HepG2 (cell line): ENCODE data around the gene HTR1D. TPM values are rescaled to one million over a fixed set of nuclear protein-coding genes. Genes with fewer than 3 reads are reported as not detected.

Experiments
- BCL6 ChIP-seq: IDR thresholded peaks from 2 replicates; pipeline ENCODE4 v1.6.1; 2016; ENCODE audit warnings: missing genetic modification reagents, missing compliant biosample characterization
- CC2D1A ChIP-seq: sonication (generic); formaldehyde crosslinking; IDR thresholded peaks from 2 replicates; pipeline ENCODE4 v1.8.1; 2023; ENCODE audit warnings: mild to moderate bottlenecking, missing genetic modification reagents
- GMEB1 ChIP-seq: sonication (generic); formaldehyde crosslinking; IDR thresholded peaks from 2 replicates; pipeline ENCODE4 v1.5.1; 2020; ENCODE audit warnings: missing genetic modification reagents, mild to moderate bottlenecking, borderline replicate concordance
- HOXA5 ChIP-seq: sonication (generic); formaldehyde crosslinking; IDR thresholded peaks from 2 replicates; pipeline ENCODE4 v1.4.0; 2020; ENCODE audit warnings: missing genetic modification reagents
- IKZF5 ChIP-seq: IDR thresholded peaks from 2 replicates; pipeline ENCODE4 v1.6.1; 2018; ENCODE audit warnings: missing genetic modification reagents, mild to moderate bottlenecking, missing compliant biosample characterization
- IRF9 ChIP-seq: sonication (generic); formaldehyde crosslinking; IDR thresholded peaks from 2 replicates; pipeline ENCODE4 v1.8.0; 2022; ENCODE audit warnings: missing genetic modification reagents, mild to moderate bottlenecking, borderline replicate concordance
- PLRG1 ChIP-seq: fragments of 450-650 bp; conservative IDR thresholded peaks from 2 replicates; pipeline ENCODE4 v1.6.1; 2016
- SMARCE1 ChIP-seq: fragments of 450-650 bp; IDR thresholded peaks from 2 replicates; pipeline ENCODE4 v1.6.1; 2017; ENCODE audit warnings: borderline replicate concordance
- SMYD3 ChIP-seq: sonication (generic); formaldehyde crosslinking; IDR thresholded peaks from 2 replicates; pipeline ENCODE4 v1.8.1; 2023; ENCODE audit warnings: mild to moderate bottlenecking, missing genetic modification reagents
- TAF1 ChIP-seq: sonication (generic); formaldehyde crosslinking; IDR thresholded peaks from 2 replicates; pipeline ENCODE4 v1.4.0; 2020; ENCODE audit warnings: missing genetic modification reagents
- ZGPAT ChIP-seq: IDR thresholded peaks from 2 replicates; pipeline ENCODE4 v1.6.1; 2016; ENCODE audit warnings: mild to moderate bottlenecking
- ZNF256 ChIP-seq: sonication (generic); formaldehyde crosslinking; conservative IDR thresholded peaks from 2 replicates; pipeline ENCODE4 v1.4.0; 2020; ENCODE audit warnings: missing genetic modification reagents
- ZNF383 ChIP-seq: sonication (generic); formaldehyde crosslinking; IDR thresholded peaks from 2 replicates; pipeline ENCODE4 v1.4.0; 2020; ENCODE audit warnings: missing genetic modification reagents, mild to moderate bottlenecking, borderline replicate concordance
- ZNF567 ChIP-seq: sonication (generic); formaldehyde crosslinking; IDR thresholded peaks from 2 replicates; pipeline ENCODE4 v1.8.1; 2023; ENCODE audit warnings: mild to moderate bottlenecking, missing genetic modification reagents, borderline replicate concordance
- ZNF629 ChIP-seq: sonication (generic); formaldehyde crosslinking; conservative IDR thresholded peaks from 2 replicates; pipeline ENCODE4 v1.5.0; 2020; ENCODE audit warnings: missing genetic modification reagents
- ZNF792 ChIP-seq: IDR thresholded peaks from 2 replicates; pipeline ENCODE4 v1.6.1; 2016
- ZNF883 ChIP-seq: sonication (generic); formaldehyde crosslinking; IDR thresholded peaks from 2 replicates; pipeline ENCODE4 v1.5.1; 2020; ENCODE audit warnings: mild to moderate bottlenecking, missing genetic modification reagents; ENCODE audit errors: not compliant biosample characterization
- polyA plus RNA-seq, 8 experiments: library from polyadenylated mRNA; depleted of rRNA in 3 of 8; stranded (reverse) in 7 of 8; unstranded in 1 of 8; fragments of >200 nt; fragmentation: Illumina TruSeq in 4 of 8; extraction: Trizol in 4 of 8; gene quantifications; 2 replicates each; pipeline versions ENCODE4 v1.2.1 to v1.2.3, GENCODE V29; 2011 to 2016; ENCODE audit warnings: low read depth in 4 of 8, missing spikeins in 1 of 8, mixed read lengths in 1 of 8; ENCODE audit not compliant: insufficient read depth in 1 of 8
- total RNA-seq, 5 experiments: library from RNA; depleted of rRNA; stranded (reverse); fragments of >200 nt; fragmentation: Illumina TruSeq; extraction: Trizol; gene quantifications; 2 replicates each; pipeline ENCODE4 v1.2.3, GENCODE V29; 2016; ENCODE audit warnings: low read depth in 1 of 5
- TF ChIP-seq, protein P1 (sequence below): IDR thresholded peaks from 2 replicates; pipeline ENCODE4 v1.6.1; 2016; ENCODE audit warnings: low read depth, borderline replicate concordance
- TF ChIP-seq, protein P2 (sequence below): sonication (generic); formaldehyde crosslinking; conservative IDR thresholded peaks from 2 replicates; pipeline ENCODE4 v1.8.1; 2023; ENCODE audit warnings: missing genetic modification reagents
- TF ChIP-seq, protein P3 (sequence below): sonication (generic); formaldehyde crosslinking; IDR thresholded peaks from 2 replicates; pipeline ENCODE4 v1.4.0; 2020; ENCODE audit warnings: missing genetic modification reagents

HTR1D gene
- total and polyA plus RNA-seq, 2 of the 13 experiments (the other 11 are each of a cell fraction or from before 2014, with no cell fraction given): 0.04 to 0.07 TPM

DNA sequence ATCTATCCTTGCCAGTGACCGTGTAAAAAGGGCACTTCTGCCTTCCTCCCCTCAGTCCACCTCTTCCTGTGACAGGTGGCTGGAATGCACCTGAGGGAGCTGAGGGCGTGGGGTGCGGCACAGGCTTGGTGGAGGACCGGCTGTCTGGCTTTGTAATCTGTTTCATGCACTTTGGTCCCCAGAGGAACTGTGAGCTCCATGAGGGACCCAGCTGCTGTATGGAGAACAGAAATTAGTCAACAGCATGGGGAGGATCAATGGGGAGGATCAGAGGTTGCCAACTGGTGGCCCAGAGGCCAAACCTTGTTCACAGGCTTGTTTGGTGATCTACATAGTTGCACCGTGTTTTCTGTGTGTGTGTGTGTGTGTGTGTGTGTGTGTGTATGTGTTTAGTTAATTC, 29.7 kb downstream of the HTR1D start (continued):
- TF ChIP-seq BCL6 (CRISPR knock-in tag) (peak; percentile 61; the same call in 1 of the 2 replicates), TAF1 (no peak), IRF9 (CRISPR knock-in tag) (no peak), SMYD3 (CRISPR knock-in tag) (0 out of 2 replicates have a peak, but pooled peaks have one; percentile 81), ZNF629 (CRISPR knock-in tag) (no peak), ZNF792 (CRISPR knock-in tag) (peak; percentile 62; the same call in 1 of the 2 replicates), GMEB1 (no peak; the same call in 1 of the 2 replicates), HOXA5 (CRISPR knock-in tag) (no peak), ZGPAT (CRISPR knock-in tag) (peak; percentile 48; the same call in 1 of the 2 replicates), IKZF5 (no peak; the same call in 1 of the 2 replicates), ZNF383 (no peak), ZNF567 (CRISPR knock-in tag) (no peak), ZNF256 (CRISPR knock-in tag) (no peak), PLRG1 (no peak), CC2D1A (CRISPR knock-in tag) (no peak), ZNF883 (CRISPR knock-in tag) (no peak), SMARCE1 (no peak)
- TF ChIP-seq, protein P1, sequence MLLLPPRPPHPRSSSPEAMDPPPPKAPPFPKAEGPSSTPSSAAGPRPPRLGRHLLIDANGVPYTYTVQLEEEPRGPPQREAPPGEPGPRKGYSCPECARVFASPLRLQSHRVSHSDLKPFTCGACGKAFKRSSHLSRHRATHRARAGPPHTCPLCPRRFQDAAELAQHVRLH (CRISPR knock-in tag): peak; percentile 61; the same call in 1 of the 2 replicates
- TF ChIP-seq, protein P2, sequence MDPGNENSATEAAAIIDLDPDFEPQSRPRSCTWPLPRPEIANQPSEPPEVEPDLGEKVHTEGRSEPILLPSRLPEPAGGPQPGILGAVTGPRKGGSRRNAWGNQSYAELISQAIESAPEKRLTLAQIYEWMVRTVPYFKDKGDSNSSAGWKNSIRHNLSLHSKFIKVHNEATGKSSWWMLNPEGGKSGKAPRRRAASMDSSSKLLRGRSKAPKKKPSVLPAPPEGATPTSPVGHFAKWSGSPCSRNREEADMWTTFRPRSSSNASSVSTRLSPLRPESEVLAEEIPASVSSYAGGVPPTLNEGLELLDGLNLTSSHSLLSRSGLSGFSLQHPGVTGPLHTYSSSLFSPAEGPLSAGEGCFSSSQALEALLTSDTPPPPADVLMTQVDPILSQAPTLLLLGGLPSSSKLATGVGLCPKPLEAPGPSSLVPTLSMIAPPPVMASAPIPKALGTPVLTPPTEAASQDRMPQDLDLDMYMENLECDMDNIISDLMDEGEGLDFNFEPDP (CRISPR knock-in tag): no peak
- TF ChIP-seq, protein P3, sequence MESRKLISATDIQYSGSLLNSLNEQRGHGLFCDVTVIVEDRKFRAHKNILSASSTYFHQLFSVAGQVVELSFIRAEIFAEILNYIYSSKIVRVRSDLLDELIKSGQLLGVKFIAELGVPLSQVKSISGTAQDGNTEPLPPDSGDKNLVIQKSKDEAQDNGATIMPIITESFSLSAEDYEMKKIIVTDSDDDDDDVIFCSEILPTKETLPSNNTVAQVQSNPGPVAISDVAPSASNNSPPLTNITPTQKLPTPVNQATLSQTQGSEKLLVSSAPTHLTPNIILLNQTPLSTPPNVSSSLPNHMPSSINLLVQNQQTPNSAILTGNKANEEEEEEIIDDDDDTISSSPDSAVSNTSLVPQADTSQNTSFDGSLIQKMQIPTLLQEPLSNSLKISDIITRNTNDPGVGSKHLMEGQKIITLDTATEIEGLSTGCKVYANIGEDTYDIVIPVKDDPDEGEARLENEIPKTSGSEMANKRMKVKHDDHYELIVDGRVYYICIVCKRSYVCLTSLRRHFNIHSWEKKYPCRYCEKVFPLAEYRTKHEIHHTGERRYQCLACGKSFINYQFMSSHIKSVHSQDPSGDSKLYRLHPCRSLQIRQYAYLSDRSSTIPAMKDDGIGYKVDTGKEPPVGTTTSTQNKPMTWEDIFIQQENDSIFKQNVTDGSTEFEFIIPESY (CRISPR knock-in tag): no peak
